ENCODE results near the gene SUZ12.
"Not testable (repeated sequence)": the region's sequence is repeated elsewhere in the genome, so short reads cannot be mapped to it uniquely, and the experiment has no call there.

SUZ12 gene

DNA sequence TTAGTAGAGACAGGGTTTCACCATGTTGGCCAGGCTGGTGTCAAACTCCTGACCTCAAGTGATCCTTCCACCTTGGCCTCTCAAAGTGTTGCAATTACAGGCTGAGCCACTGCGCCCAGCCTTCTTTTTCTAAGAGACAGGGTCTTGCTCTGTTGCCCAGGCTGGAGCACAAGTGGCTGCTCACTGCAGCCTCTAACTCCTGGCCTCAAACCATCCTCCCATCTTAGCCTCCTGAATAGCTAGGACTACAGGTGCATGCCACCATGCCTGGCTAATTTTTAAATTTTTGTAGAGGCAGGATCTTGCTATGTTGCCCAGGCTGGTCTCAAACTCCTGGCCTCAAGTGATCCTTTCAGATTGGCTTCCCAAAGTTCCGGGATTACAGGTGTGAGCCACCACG, 15.1 kb downstream of the SUZ12 start:
- DNase-seq (ENCODE audit: low read depth) = not testable (repeated sequence)

DNA sequence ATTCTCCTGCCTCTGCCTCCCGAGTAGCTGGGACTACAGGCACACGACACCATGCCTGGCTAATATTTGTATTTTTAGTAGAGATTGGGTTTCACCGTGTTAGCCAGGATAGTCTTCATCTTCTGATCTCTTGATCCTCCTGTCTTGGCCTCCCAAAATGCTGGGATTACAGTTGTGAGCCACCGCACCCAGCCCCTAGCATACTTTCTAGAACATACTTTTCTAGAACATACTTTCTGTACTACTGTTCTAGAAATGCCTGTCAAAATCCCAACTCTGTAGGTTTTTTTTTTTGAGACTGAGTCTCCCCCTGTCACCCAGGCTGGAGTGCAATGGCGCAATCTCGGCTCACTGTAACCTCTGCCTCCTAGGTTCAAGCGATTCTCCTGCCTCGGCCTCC, 27.3 kb downstream of the SUZ12 start:
- not testable (repeated sequence) for DNase-seq (ENCODE audit: low read depth)

DNA sequence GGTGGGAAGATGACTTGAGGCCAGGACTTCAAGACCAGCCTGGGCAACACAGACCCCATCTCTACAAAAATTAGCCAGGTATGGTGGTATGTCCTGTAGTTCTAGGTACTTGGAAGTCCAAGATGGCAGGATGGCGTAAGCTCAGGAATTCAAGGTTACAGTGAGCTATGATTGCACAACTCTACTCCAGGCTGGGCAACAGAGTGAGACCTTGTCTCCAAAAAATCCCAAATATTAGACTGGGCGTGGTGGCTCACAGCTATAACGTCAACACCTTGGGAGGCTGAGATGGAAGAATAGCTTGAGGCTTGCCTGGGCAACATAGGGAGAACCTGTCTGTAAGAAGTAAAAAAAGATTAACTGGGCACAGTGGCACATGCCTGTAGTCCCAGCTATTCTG, 30.8 kb downstream of the SUZ12 start:
- DNase-seq (ENCODE audit: low read depth) = no peak

DNA sequence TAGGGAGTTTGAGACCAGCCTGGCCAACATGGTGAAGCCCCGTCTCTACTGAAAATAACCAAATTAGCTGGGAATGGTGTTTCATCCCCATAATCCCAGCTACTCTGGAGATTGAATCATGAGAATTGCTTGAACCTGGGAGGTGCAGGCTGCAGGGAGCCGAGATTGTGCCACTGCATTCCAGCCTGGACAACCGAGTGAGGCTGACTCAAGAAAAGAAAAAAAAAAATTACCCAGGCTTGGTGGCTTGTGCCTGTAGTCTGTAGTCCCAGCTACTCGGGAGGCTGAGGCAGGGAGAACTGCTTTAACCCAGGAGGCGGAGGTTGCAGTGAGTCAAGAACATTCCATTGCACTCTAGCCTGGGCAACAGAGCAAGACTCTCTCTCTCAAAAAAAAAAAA, 33.6 kb downstream of the SUZ12 start:
- not testable (repeated sequence) for DNase-seq (ENCODE audit: low read depth)

DNA sequence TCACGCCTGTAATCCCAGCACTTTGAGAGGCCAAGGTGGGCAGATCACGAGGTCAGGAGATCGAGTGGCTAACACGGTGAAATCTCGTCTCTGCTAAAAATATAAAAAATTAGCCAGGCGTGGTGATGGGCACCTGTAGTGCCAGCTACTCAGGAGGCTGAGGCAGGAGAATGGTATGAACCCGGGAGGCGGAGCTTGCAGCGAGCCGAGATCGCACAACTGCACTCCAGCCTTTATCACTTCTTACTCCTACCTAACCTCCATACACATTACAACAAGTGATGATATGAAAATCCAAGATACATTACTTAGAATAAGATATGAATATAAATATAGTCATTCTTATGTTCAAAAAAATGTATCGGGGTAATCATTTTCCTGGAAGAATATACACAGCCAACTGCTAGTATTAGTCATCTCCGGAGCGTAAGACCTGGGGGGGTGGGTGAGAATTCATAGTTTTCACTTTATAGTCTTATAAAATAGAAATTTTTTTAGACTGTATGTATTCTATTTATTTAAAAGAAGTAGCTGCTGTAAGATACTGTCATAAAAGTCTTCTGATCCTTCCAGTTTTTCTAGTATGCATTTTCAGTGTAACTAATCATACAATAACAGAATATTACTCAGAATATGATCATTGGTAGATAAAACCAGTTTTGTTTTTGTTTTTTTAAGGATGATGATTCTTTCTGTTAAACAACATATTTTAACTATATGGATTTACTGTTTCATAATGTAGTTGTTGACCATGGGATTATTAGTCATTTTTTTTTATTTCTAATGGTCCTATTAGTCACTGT, 37.7 kb downstream of the SUZ12 start:
- not testable (repeated sequence) for DNase-seq (ENCODE audit: low read depth)

DNA sequence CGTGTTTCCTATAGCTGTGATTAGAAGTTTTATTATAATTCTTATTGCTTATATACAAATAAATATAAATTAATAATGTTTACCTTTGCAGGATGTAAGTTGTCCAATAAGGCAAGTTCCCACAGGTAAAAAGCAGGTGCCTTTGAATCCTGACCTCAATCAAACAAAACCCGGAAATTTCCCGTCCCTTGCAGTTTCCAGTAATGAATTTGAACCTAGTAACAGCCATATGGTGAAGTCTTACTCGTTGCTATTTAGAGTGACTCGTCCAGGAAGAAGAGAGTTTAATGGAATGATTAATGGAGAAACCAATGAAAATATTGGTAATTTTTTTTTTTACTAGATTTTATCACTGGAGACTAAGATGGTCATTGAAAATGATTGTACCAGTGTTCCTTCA, 38.6 kb downstream of the SUZ12 start:
- not testable (repeated sequence) for DNase-seq (ENCODE audit: low read depth)

DNA sequence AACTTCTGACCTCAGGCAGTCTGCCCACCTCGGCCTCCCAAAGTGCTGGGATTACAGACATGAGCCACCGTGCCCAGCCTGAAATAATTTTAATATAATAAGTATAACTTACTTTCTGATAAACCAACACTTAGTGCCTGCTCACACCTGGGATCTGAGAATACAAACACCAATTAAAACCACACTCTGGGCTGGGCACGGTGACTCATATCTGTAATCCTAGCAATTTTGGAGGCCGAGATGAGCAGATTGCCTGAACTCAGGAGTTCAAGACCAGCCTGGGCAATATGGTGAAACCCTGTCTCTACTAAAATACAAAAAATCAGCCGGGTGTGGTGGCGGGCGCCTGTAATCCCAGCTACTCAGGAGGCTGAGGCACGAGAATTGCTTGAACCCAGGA, 55.0 kb downstream of the SUZ12 start:
- not testable (repeated sequence) for DNase-seq (ENCODE audit: low read depth)

DNA sequence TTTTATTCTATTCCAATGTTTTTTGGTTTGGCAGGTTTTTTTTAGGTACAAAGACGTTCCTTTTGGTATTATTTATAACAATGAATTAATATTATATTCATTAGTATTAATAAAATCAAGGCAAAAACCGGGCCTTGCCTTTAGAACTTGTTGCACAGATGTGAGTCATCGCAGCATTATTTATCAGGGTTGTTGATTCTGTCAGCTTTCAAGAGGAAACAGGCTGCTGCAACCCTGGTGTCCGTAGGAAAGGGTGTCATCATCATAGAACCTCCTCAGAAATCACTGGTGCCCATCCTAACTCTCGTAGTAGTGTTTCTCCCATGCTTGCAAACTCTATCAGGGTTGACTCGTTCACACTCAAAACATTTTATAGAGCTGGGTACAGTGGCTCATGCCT, 60.2 kb downstream of the SUZ12 start:
- DNase-seq (ENCODE audit: low read depth) = no peak

DNA sequence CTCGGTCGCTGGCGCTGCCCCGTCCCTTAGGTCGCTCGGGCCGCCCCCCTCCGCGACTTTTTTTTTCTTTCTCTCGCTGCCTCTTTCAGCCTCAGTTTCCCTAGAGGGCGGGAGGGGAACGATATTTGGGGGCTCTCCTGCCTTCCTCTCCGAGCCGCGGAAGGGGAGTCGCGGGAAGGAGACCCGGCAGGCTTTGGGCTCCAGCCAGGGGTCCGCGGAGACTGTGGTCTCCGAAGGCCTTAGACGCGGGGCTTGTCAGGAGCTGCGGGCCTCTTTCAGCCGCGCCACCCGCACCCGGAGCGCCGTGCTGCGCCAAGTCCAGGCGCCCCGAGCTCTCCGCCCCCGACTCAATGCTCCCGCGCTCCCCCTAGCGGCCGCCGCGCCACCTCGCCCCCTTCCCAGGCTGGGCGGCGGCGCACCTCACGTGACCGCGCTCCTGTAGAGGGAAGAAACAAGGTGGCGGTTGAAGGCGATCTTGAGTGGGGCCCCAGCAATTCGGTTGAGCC, 70.2 kb downstream of the SUZ12 start, which contains the start of gene LRRC37B:
LRRC37B (plus strand) TSS at position 427 of the 506 bp plus-strand sequence. CDS start 14,010 bp downstream, outside the sequence.
- no peak for DNase-seq (ENCODE audit: low read depth)

DNA sequence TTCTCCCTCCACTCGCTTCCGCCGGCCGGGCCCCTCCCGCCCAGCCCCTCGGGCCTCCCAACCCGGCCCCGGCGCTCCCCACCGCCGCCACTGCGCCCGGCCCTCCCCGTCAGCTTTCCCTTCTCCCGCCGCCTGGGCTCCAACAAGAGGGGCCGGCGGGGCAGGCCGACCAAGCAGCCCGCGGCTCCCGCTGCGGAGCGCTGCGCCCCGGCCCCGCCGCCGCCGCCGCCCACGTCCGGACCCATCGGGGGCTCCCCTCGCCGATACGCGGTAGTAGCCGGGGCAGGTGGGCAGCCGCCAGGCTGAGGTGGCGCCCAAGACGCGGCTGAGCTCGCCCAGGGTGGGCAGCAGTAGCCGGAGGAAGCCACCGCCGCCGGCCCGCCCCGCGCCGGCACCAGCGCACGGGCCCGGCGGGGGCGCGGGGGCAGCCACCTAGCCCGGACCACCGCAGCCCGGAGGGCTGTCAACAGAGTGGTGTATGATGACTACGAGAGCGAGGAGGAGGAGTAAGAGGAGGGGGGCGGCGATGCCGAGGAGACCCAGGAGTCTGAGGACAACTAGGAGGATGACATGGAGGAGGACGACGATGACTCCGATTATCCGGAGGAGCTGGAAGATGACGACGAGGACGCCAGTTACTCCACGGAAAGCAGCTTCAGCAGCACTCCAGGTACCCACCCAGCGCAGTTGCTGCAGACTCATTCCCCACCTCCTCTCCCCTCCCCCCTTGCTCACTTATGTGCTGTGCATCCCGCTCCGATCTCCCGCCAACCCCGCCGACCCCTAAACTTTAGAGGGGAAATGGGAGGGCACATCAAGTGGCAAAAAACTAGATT, 70.9 kb downstream of the SUZ12 start:
- peak; percentile 5 for DNase-seq (ENCODE audit: low read depth)

DNA sequence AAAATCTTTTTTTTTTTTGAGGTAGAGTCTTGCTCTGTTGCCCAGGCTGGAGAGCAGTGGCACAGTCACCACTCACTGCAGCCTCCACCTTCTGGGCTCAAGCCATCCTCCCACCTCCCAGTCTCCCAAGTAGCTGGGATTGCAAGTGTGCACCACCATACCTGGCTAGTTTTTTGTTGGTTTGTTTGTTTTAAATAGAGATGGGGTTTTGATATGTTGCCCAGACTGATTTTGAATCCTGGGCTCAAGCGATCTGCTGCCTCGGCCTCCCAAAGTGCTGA, 72.4 kb downstream of the SUZ12 start:
- no peak for DNase-seq (ENCODE audit: low read depth)

DNA sequence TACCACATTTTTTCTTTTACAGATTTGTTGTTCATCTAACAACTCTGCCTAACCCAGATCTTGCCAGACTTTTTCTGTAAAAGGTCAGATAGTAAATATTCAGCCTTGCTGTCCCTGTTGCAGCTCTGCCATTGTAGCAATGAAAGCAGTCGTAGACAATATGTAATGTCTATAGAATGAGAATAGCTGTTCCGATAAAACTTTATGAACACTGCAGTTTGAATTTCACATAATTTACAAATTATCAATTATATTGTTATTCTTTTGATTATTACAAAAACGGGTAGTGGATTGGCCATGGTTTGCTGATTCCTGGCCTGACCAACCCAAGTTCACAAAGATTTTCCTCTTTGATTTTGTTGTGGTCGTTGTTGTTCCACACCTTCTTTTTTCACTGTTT, 73.3 kb downstream of the SUZ12 start:
- no peak for DNase-seq (ENCODE audit: low read depth)

DNA sequence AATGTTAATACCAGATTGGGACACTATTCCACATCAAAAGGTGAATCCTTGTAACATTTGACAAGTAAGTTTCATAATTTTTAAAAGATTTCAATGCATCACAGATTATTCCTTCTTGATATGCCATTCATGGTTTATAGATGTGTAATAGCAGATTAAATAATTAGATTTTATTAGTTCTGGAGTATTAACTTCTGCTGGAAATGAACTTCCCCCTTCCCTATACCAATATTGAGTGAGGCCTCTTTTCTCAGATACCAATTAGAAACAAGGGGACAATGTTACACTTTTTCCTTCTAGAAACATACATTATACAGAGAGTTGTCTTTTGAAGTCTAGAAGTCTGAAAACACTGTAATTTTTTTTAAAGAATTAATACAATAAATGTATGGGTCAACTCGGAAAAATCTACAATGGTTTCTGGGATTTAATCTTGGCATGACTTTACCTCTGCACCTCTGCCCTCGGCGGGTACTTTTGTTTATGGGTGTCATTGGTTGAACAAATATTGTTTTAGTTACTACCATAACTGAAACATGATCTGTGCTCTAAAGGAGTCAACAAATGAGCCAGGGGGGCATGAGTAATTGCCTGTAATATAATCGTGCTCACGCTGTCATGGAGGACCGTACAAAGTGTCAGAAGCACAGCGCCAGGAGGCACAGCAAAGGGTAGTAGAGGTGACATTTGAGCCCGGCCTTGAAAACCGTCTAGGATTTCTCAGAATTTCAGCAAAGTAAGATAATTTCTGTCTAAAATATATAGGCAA, 78.6 kb downstream of the SUZ12 start:
- no peak for DNase-seq (ENCODE audit: low read depth)

DNA sequence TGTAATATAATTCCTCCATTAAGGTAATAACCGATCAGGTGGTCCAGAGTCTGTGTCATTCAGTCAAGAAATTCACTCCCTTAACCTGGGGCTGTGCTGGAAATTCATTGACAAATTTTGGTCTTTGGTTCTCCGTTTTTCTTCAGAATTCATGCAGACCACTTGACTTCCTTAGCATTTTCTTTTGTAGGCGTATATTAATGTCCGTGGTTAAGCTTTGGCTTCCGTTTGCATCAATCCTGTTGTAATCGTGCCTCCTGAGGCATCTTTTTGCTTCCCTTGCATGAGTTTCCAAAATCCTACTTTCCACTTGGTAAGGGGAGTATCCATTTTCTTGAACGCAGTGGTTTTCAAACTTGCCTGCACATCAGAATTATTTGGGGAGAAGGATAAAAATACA, 79.4 kb downstream of the SUZ12 start:
- DNase-seq (ENCODE audit: low read depth) = no peak

DNA sequence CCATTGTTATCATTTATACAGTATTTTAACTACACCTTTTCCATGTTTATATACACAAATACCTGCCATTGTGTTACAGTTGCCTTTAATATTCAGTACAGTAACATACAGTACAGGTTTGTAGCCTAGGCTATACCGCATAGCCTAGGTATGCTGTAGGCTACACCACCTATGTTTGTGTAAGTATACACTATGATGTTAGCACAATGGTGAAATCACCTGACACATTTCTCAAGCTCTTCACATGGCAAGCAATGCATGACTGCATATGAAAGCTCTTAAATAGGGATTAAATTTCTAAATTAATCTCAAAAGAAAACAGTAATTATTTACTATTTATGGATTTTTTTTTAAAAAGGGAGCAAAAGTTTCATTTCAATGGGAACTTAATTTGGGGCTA, 82.4 kb downstream of the SUZ12 start:
- no peak for DNase-seq (ENCODE audit: low read depth)

DNA sequence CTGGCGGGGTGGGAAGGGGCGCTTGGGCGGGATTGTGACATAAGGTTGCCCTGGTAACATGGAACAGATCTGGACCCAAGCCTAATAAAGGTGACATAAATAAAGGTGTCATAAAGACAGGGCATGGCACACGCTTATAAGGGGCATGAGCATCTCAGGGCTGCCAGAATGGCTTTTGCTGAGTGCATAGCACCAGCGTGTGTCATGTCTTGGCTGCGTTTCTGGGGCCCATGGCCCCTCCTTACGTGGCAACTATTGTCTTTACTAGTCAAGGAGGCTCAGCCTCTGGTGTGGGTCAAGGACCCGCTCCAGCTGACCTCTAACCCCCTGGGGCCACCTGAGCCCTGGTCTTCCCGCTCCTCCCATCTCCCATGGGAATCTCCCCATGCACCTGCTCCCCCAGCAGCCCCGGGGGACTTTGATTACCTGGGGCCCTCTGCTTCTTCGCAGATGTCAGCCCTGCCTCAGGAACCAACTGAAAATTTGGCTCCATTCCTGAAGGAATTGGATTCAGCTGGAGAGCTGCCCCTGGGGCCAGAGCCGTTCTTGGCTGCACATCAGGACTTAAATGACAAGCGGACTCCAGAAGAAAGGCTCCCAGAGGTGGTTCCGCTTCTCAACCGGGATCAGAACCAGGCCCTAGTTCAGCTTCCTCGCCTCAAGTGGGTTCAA, 84.3 kb downstream of the SUZ12 start:
- DNase-seq (ENCODE audit: low read depth) = no peak

DNA sequence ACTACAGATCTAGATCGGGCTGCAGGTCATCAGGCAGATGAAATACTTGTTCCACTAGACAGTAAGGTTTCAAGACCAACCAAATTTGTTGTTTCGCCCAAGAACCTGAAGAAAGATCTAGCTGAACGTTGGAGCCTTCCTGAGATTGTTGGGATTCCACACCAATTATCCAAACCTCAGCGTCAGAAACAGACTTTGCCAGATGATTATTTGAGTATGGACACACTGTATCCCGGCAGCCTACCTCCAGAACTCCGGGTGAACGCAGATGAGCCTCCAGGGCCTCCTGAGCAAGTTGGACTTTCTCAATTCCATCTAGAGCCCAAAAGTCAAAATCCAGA, 84.8 kb downstream of the SUZ12 start:
- DNase-seq (ENCODE audit: low read depth) = no peak

DNA sequence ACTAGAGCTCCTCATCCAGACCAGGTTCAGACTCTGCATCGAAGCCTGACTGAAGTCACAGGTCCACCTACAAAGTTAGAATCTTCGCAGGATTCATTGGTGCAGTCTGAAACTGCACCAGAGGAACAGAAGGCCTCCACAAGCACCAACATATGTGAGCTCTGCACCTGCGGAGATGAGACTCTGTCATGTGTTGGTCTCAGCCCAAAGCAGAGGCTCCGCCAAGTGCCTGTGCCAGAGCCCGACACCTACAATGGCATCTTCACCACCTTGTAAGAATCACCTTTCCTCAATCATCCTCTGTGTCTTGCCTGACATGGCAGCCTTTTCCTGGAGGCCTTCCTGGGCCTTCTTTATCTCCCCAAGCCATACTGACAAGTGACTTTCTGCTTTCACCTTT, 85.7 kb downstream of the SUZ12 start:
- not testable (repeated sequence) for DNase-seq (ENCODE audit: low read depth)

DNA sequence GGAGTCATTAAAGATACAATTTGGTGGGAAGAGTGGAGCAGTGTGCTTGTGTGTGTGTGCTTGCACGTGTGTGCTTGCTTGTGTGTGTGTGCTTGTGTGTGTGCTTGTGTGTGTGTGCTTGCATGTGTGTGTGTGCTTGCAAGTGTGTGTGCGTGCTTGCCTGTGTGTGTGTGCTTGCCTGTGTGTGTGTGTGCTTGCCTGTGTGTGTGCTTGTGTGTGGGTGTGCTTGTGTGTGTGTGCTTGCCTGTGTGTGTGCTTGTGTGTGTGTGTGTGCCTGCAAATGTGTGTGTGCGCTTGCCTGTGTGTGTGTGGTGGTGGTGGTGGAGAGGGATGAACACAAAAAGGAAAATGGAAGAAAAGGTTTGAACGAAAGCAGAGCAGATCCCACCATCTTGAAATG, 90.5 kb downstream of the SUZ12 start:
- not testable (repeated sequence) for DNase-seq (ENCODE audit: low read depth)

DNA sequence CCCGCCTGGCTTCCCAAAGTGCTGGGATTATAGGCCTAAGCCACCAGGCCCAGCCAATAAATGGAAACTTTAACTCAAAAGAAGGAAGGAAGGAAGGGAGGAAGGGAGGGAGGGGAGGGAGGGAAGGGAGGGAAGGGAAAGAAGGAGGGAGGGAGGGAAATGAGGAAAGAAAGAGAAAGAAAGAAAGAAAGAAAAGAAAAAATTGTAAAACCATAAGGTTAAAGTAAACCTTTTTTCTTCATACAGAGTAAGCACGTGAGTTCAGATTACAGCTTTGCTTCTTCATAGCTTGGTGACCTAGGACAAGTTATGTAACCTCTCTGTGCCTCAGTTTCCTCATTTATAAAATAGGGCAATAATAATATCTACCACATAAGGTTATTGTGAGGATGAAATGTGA, 96.4 kb downstream of the SUZ12 start:
- no peak for DNase-seq (ENCODE audit: low read depth)

DNA sequence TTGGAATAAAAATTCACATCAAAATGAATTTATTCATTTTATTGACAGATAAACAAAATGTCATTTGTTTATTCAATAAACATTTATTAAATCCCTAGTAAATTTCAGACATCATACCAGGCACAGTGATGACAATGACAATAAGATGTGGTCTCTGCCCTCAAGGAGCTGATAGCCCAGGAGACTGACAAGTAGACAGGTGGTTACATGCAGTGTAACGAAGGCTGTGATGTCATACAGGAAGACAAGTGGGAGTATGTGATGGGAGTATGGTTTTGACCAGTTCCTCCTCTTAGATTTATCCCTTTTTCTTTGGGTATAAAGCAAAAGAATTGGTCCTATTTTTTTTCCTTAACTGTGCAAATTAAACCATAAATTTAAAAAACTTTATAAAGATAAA, 97.0 kb downstream of the SUZ12 start:
- DNase-seq (ENCODE audit: low read depth) = not testable (repeated sequence)

DNA sequence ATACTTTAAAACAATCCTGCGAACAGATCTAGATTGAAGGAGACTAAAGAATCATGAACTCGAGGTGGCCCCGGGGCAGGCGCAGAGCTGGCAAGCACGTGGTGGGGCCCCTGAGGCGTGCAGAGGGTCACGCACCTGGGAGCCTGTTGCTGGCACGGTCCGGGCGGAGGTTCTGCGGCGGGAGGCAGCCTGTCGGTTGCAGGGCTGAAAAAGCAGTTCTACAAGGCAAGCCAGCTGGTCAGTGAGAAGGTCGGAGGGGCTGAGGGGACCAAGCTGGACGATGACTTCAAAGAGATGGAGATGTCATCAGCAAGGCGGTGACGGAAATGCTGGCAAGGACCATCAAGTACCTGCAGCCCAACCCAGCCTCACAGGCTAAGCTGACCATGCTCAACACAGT, 103.4 kb downstream of the SUZ12 start:
- DNase-seq (ENCODE audit: low read depth) = not testable (repeated sequence)
